ENCODE measurements around the gene EMC8.

GRCh38 chr16:85823328-85823920 lies 24.1 kb upstream of the EMC8 start:
- TF ChIP-seq POLR2A (IDR thresholded peaks at IDR 0.05; ENCODE audit: low read length) (no peak), GATA1 (IDR thresholded peaks at IDR 0.05; ENCODE audit: low read depth, low read length) (no peak)
